Motor neuron (in vitro differentiated cells): ENCODE results near the gene SNX8. TPM values are rescaled to one million over a fixed set of nuclear protein-coding genes. Genes with fewer than 3 reads are reported as not detected.

Experiments
- ATAC-seq, 8 experiments: fragments of 200-7000 bp; cut with Tn5 transposase; replicated peaks in 6 of 8; 2 replicates each; pipeline ENCODE4 v1.8.0; 2021; ENCODE audit warnings: mild to moderate bottlenecking in 8 of 8, moderate library complexity in 8 of 8
- H3K27ac ChIP-seq, 2 donors: fragments of 250-450 bp; sonication (Bioruptor Pico); 2 replicates each; pipeline ENCODE4 v1.9.0; 2021; ENCODE audit warnings: antibody characterized with exemption in 2 of 2, mild to moderate bottlenecking in 2 of 2, moderate library complexity in 1 of 2
- H3K4me1 ChIP-seq, 2 donors: fragments of 250-450 bp; sonication (Bioruptor Pico); replicated peaks in 1 of 2; 2 replicates each; pipeline ENCODE4 v1.6.1; 2021; ENCODE audit warnings: antibody characterized with exemption in 2 of 2, mild to moderate bottlenecking in 2 of 2, moderate library complexity in 1 of 2
- H3K4me3 ChIP-seq, 5 donors: fragments of 250-450 bp; sonication (Bioruptor Pico); 2 replicates each; pipeline ENCODE4 v1.9.0; 2021; ENCODE audit warnings: antibody characterized with exemption in 5 of 5, mild to moderate bottlenecking in 5 of 5, moderate library complexity in 4 of 5
- WGBS, 10 experiments: fragments of 450-650 bp; shearing (Covaris generic); methylation state at CpG; one replicate each; pipeline ENCODE4 v1.0.0; 2022; 5-methylcytosine and 5-hydroxymethylcytosine counted together
- in situ Hi-C, 9 experiments: fragments of 400-800 bp; cut with MboI; loops; one replicate each; pipeline ENCODE4 v1.15.0; 2021; ENCODE audit warnings: low sequenced_read_pairs in 9 of 9, low pct_unique_long_range_greater_than_20kb in 2 of 9; ENCODE audit not compliant: unreplicated experiment in 9 of 9
- total RNA-seq, 8 experiments: library from RNA; unstranded; fragments of 300-600 nt; gene quantifications; 2 replicates each; pipeline versions ENCODE4 v1.2.3 to v1.2.4, GENCODE V29; 2022

SNX8 gene
- total RNA-seq, 8 experiments from 2014 or later = 2.8 to 10.3 (median 6.9) TPM

DNA sequence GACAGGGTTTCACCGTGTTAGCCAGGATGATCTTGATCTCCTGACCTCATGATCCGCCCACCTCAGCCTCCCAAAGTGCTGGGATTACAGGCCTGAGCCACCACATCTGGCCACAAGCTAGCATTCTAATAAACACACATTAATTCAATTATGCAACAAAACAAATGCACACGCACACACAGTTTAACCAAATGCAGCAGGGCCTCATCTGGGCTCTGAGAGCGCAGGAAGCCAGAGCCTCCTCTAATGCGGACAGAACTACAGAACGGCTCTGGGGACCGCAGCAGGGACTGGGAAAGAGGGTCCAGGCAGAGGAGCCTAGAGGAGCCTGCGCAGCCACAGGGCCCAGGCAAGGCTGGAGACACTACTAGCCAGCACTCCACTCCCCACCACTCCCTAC lies 85.3 kb downstream of the SNX8 start:
- Histone ChIP-seq H3K4me1 (peaks cover 3 to 6% of the 10 kb centered on the region in 2 donors), H3K27ac (no peak overlapping the region), H3K4me3 (no peak overlapping the region)
- WGBS, 10 experiments = 0 to 90% (median 80%) methylated on average over 1 to 7 of the region's 8 CpGs; no CpG with 5 or more reads in 4 of the 10 experiments
- ATAC-seq = peak in 3 of 8 experiments; percentile 6 to 45 (median 37)
- in situ Hi-C loops = loop anchor here in 1 of 9 experiments (25.0 kb wide), 1 partner anchor 567 kb away; the partner anchor contains the start of gene ELFN1

DNA sequence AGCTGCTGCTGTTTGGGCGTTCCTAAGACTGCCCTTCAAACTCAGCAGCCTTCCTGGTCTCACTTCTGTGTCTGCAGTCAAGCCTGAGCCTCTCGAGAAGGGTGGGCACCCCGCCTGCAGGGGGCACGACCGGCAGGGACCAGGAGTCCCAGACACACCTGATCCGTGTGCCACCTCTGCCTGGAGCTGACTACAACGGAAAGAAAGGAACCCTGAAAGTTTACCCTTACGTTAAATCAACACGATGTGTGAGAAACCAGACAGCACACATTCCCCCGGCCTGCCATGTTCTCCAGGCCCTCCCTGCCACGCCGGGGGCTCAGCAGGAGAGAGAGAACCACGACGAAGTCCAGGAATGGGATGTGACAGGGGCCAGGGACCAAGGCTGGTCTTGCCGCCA lies 86.5 kb downstream of the SNX8 start:
- Histone ChIP-seq H3K27ac (no peak overlapping the region), H3K4me1 (peaks cover 0 to 6% of the 10 kb centered on the region in 2 donors), H3K4me3 (no peak overlapping the region)
- 83 to 100% (median 92%) methylated on average over 1 to 13 of the region's 15 CpGs; no CpG with 5 or more reads in 3 of the 10 experiments for WGBS, 10 experiments
- no peak for ATAC-seq
- in situ Hi-C loops = loop anchor here in 1 of 9 experiments (25.0 kb wide), 1 partner anchor 565 kb away; the partner anchor contains the start of gene ELFN1

DNA sequence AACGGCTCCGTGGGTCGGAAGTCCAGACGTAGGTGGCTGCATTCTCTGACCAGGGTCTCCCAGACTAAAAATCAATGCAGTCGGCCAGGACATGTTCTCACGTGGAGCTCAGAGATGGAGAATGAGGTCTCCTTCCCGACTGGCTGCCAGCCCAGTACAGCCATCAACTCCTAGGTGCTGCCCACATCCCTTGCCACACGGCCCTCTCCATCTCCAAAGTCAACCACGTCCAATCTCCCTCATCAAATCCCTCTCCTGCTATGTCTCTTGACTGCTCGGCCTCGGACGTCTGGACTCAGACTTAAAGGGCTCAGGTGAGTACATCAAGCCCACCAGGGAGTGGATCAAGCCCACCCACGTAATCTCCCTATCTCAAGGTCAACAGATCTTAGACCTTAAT lies 88.4 kb downstream of the SNX8 start:
- ATAC-seq = no peak
- in situ Hi-C loops = loop anchor here in 1 of 9 experiments (25.0 kb wide), 1 partner anchor 564 kb away; the partner anchor contains the start of gene ELFN1
- Histone ChIP-seq H3K4me3 (no peak overlapping the region), H3K27ac (no peak overlapping the region), H3K4me1 (no peaks in the 10 kb centered on the region)
- WGBS, 10 experiments = 89 to 100% (median 98%) methylated on average over 1 to 10 of the region's 13 CpGs; no CpG with 5 or more reads in 5 of the 10 experiments

GRCh38 chr7:2225336-2225735 lies 88.9 kb downstream of the SNX8 start:
- Histone ChIP-seq H3K27ac (no peak overlapping the region), H3K4me1 (no peaks in the 10 kb centered on the region), H3K4me3 (no peak overlapping the region)
- no peak for ATAC-seq
- in situ Hi-C loops = loop anchor here in 1 of 9 experiments (25.0 kb wide), 1 partner anchor 563 kb away; the partner anchor contains the start of gene ELFN1
- WGBS, 10 experiments = 93 to 100% (median 98%) methylated on average over 3 to 8 of the region's 14 CpGs; no CpG with 5 or more reads in 4 of the 10 experiments

DNA sequence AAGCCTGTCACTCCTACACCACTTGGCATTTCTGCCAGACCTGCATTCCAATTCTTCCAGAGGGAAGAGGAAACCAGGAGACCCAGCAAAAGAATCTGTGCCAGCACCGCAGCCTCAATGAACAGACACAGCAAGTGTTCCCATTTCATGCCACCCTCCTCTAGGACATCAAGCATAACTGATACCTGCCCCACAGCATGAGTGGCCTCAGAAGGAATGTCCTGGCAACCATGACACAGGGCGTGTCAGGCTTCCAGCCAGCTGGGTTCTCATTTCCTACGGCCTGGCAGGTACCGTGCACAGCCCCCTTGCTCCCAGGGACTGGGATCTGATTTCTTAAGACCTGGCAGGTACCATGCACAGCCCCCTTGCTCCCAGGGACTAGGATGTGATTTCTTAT lies 89.3 kb downstream of the SNX8 start:
- no peak for ATAC-seq
- H3K4me3 ChIP-seq = no peak overlapping the region
- 60 to 100% (median 80%) methylated on average over 1 to 3 of the region's 4 CpGs; no CpG with 5 or more reads in 6 of the 10 experiments for WGBS, 10 experiments
- in situ Hi-C loops = loop anchor here in 4 of 9 experiments (25.0 kb wide), 3 partner anchors 563 to 663 kb away; partner anchors contain the start of genes ELFN1 (in 3 of the 4), PSMG3 (in 1 of the 4) and TMEM184A (in 1 of the 4)
- H3K27ac ChIP-seq = no peak overlapping the region
- H3K4me1 ChIP-seq = no peaks in the 10 kb centered on the region

DNA sequence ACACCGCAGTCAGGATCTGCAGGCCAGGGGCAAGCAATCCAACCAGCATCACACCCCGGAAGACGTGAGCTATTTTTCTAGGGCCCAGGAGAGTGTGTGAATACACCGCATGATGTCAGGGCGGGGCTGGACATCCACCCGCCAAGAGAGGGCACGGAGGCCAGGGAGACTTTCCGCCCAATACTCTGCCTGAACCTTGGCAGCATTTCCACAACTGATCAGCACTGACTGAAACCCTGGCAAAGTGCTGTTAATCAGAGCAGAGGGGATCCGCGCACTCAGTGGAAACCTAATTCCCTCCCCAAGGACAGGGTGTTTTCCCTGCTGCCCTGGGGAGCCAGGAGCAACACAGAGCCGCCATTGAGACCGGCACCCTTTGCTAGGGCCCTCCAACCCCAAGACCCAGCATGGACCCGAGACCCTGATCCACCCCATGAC lies 89.7 kb downstream of the SNX8 start:
- peak in 2 of 8 experiments; percentile 54 to 63 for ATAC-seq
- H3K27ac ChIP-seq = no peak overlapping the region
- H3K4me3 ChIP-seq = no peak overlapping the region
- H3K4me1 ChIP-seq = no peaks in the 10 kb centered on the region
- 80 to 100% (median 87%) methylated on average over 1 to 9 of the region's 13 CpGs; no CpG with 5 or more reads in 4 of the 10 experiments for WGBS, 10 experiments
- in situ Hi-C loops = loop anchor here in 3 of 9 experiments (25.0 kb wide), 3 partner anchors 562 to 662 kb away; partner anchors contain the start of genes ELFN1 (in 2 of the 3), PSMG3 (in 1 of the 3) and TMEM184A (in 1 of the 3)

- Histone ChIP-seq H3K4me3 (no peak overlapping the region), H3K4me1 (no peaks in the 10 kb centered on the region), H3K27ac (no peak overlapping the region)
- in situ Hi-C loops = loop anchor here in 3 of 9 experiments (25.0 kb wide), 3 partner anchors 561 to 661 kb away; partner anchors contain the start of genes ELFN1 (in 2 of the 3), PSMG3 (in 1 of the 3) and TMEM184A (in 1 of the 3)
- WGBS, 10 experiments = 80 to 100% (median 100%) methylated on average over 1 to 4 of the region's 17 CpGs; no CpG with 5 or more reads in 6 of the 10 experiments
- ATAC-seq = no peak
Observed at GRCh38 chr7:2223321-2223720, 90.9 kb downstream of the SNX8 start.

GRCh38 chr7:2222516-2222915 lies 91.7 kb downstream of the SNX8 start:
- 84 to 98% (median 89%) methylated on average over 3 to 9 of the region's 22 CpGs; no CpG with 5 or more reads in 4 of the 10 experiments for WGBS, 10 experiments
- H3K4me1 ChIP-seq = no peaks in the 10 kb centered on the region
- no peak for ATAC-seq
- in situ Hi-C loops = loop anchor here in 3 of 9 experiments (25.0 kb wide), 3 partner anchors 560 to 660 kb away; partner anchors contain the start of genes ELFN1 (in 2 of the 3), PSMG3 (in 1 of the 3) and TMEM184A (in 1 of the 3)
- no peak overlapping the region for H3K27ac ChIP-seq
- H3K4me3 ChIP-seq = no peak overlapping the region

DNA sequence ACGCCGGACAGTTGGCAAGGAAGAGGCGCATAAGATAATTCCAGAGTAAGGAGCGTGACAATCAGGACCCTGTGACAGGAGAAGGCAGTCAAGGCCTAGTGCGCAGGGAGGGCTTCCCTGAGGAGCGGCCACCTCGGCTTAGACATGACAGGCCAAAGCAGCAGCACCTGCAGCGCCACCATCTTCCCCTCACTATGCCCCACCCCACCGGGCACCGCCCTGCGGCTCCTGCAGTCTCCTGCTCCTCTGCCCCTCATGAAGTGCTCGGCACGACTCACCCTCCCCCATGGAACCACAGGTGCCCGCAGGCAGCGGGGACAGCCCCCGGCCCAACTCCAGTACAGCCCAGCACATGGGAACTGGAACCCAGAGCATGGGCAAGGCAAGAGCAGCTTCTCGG lies 93.3 kb downstream of the SNX8 start:
- H3K4me1 ChIP-seq = no peaks in the 10 kb centered on the region
- in situ Hi-C loops = loop anchor here in 3 of 9 experiments (25.0 kb wide), 3 partner anchors 559 to 659 kb away; partner anchors contain the start of genes ELFN1 (in 2 of the 3), PSMG3 (in 1 of the 3) and TMEM184A (in 1 of the 3)
- H3K27ac ChIP-seq = no peak overlapping the region
- 90 to 100% (median 100%) methylated on average over 1 to 2 of the region's 17 CpGs; no CpG with 5 or more reads in 5 of the 10 experiments for WGBS, 10 experiments
- no peak overlapping the region for H3K4me3 ChIP-seq
- no peak for ATAC-seq

GRCh38 chr7:2220506-2220905 lies 93.7 kb downstream of the SNX8 start:
- 67 to 100% (median 90%) methylated on average over 1 to 8 of the region's 16 CpGs; no CpG with 5 or more reads in 6 of the 10 experiments for WGBS, 10 experiments
- H3K27ac ChIP-seq = no peak overlapping the region
- no peaks in the 10 kb centered on the region for H3K4me1 ChIP-seq
- ATAC-seq = no peak
- no peak overlapping the region for H3K4me3 ChIP-seq
- in situ Hi-C loops = loop anchor here in 3 of 9 experiments (25.0 kb wide), 3 partner anchors 558 to 658 kb away; partner anchors contain the start of genes ELFN1 (in 2 of the 3), PSMG3 (in 1 of the 3) and TMEM184A (in 1 of the 3)

DNA sequence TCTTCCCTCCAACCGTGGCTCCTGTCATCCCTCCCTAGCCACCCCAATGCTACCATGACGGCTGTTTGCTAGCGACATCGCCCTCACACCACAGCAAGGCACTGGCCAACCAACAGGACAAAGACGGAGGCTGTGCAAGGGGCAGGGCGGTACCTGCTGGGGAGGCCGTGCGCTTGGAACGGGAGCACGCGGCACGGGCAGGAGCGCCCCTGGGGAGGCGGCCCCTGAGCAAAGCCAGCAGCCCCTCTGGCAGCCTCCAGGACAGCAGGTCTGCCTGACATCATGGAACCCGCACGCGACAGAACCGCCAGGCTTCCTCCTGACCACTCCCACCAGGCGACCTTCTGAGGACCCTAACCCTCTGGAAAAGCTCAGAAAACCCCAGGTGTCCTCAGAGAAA lies 94.2 kb downstream of the SNX8 start:
- no peaks in the 10 kb centered on the region for H3K4me1 ChIP-seq
- WGBS, 10 experiments = 60 to 100% methylated on average over 1 of the region's 19 CpGs; no CpG with 5 or more reads in 8 of the 10 experiments
- no peak overlapping the region for H3K27ac ChIP-seq
- in situ Hi-C loops = loop anchor here in 3 of 9 experiments (25.0 kb wide), 3 partner anchors 558 to 658 kb away; partner anchors contain the start of genes ELFN1 (in 2 of the 3), PSMG3 (in 1 of the 3) and TMEM184A (in 1 of the 3)
- no peak overlapping the region for H3K4me3 ChIP-seq
- ATAC-seq = no peak

GRCh38 chr7:2219606-2220005 lies 94.6 kb downstream of the SNX8 start:
- H3K4me1 ChIP-seq = no peaks in the 10 kb centered on the region
- H3K4me3 ChIP-seq = no peak overlapping the region
- in situ Hi-C loops = loop anchor here in 4 of 9 experiments (10.0 to 25.0 kb wide), 4 partner anchors 557 to 657 kb away; partner anchors contain the start of genes ELFN1 (in 2 of the 4), PSMG3 (in 2 of the 4) and TMEM184A (in 1 of the 4)
- no CpG with 5 or more reads among the region's 8 CpGs for WGBS, 10 experiments
- ATAC-seq = no peak
- H3K27ac ChIP-seq = no peak overlapping the region

DNA sequence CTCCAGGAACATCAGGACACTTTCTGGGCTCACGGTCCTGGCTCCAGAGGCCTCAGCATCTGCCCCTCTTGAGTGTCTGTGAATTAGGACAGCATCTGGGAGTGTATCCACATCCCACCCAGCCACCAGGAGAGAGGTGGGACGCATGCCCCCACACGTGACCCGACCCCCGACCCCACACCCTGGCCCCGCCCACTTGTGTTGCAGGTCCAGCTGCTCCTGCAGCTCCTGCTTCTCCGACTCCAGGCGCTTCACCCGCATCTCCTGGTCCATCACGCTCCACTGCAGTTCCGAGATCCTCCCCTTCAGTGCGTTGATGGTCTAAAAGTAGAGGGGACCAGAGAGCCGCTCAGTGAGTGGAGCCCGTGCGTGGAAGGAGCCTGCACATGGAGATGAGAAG lies 95.1 kb downstream of the SNX8 start:
- Histone ChIP-seq H3K4me1 (no peaks in the 10 kb centered on the region), H3K27ac (no peak overlapping the region), H3K4me3 (no peak overlapping the region)
- WGBS, 10 experiments = 60 to 100% methylated on average over 1 to 2 of the region's 15 CpGs; no CpG with 5 or more reads in 8 of the 10 experiments
- in situ Hi-C loops = loop anchor here in 4 of 9 experiments (10.0 to 25.0 kb wide), 4 partner anchors 557 to 657 kb away; partner anchors contain the start of genes ELFN1 (in 2 of the 4), PSMG3 (in 2 of the 4) and TMEM184A (in 1 of the 4)
- ATAC-seq = no peak
